ENCODE measurements around the gene OTOF.

Gene OTOF

GRCh38 chr2:26444236-26444635 lies 33.7 kb downstream of the OTOF start:
- DNase-seq = no peak

- DNase-seq = no peak
Observed at GRCh38 chr2:26442707-26443106, 35.2 kb downstream of the OTOF start.

- DNase-seq = no peak
Observed at GRCh38 chr2:26442301-26442700, 35.6 kb downstream of the OTOF start.

- no peak for DNase-seq
Observed at GRCh38 chr2:26438926-26439325, 39.0 kb downstream of the OTOF start.

GRCh38 chr2:26438526-26438925 lies 39.4 kb downstream of the OTOF start:
- no peak for DNase-seq

GRCh38 chr2:26435106-26435505 lies 42.8 kb downstream of the OTOF start:
- DNase-seq = no peak

- DNase-seq = no peak
Observed at GRCh38 chr2:26432859-26433258, 45.1 kb downstream of the OTOF start.

- DNase-seq = no peak
Observed at GRCh38 chr2:26432363-26432762, 45.6 kb downstream of the OTOF start.

- no peak for DNase-seq
Observed at GRCh38 chr2:26430826-26431225, 47.1 kb downstream of the OTOF start.

GRCh38 chr2:26429779-26430578 lies 47.9 kb downstream of the OTOF start:
- DNase-seq = peak; percentile 8

GRCh38 chr2:26428846-26429245 lies 49.1 kb downstream of the OTOF start:
- DNase-seq = no peak

- DNase-seq = no peak
Observed at GRCh38 chr2:26424221-26424620, 53.7 kb downstream of the OTOF start.

GRCh38 chr2:26423750-26424149 lies 54.2 kb downstream of the OTOF start:
- no peak for DNase-seq

GRCh38 chr2:26422947-26423629 lies 54.8 kb downstream of the OTOF start:
- DNase-seq = peak; percentile 13

GRCh38 chr2:26421961-26422360 lies 56.0 kb downstream of the OTOF start:
- DNase-seq = no peak

GRCh38 chr2:26414311-26414710 lies 63.6 kb downstream of the OTOF start:
- DNase-seq = peak; percentile 45

GRCh38 chr2:26412091-26412673 lies 65.7 kb downstream of the OTOF start:
- DNase-seq = peak; percentile 94

- DNase-seq = no peak
Observed at GRCh38 chr2:26411419-26411818, 66.5 kb downstream of the OTOF start.

- no peak for DNase-seq
Observed at GRCh38 chr2:26410764-26411243, 67.1 kb downstream of the OTOF start.

- no peak for DNase-seq
Observed at GRCh38 chr2:26409785-26410184, 68.1 kb downstream of the OTOF start.

GRCh38 chr2:26407526-26407925 lies 70.4 kb downstream of the OTOF start:
- no peak for DNase-seq
